Activated B cell treated with CpG ODN at 0.5 μM for 24 hours (primary cell): ENCODE results near the gene ANXA6. TPM values are rescaled to one million over a fixed set of nuclear protein-coding genes. Genes with fewer than 3 reads are reported as not detected.

Source experiments
- ATAC-seq: fragments of 200-7000 bp; cut with Tn5 transposase; one replicate; pipeline ENCODE4 v1.10.0; 2021; ENCODE audit warnings: low read depth, mild to moderate bottlenecking, moderate library complexity
- CTCF ChIA-PET: fragments of 350-600 bp; sonication (Branson Sonifier 250); formaldehyde crosslinking; loops from one replicate; lab custom pipeline; 2021; ENCODE audit warnings: antibody characterized with exemption; lab: Charles Lee
- POLR2A ChIA-PET: fragments of 350-600 bp; sonication (Branson Sonifier 250); formaldehyde crosslinking; loops from one replicate; lab custom pipeline; 2021; ENCODE audit warnings: antibody characterized with exemption; lab: Charles Lee
- DNase-seq: peaks from one replicate; pipeline ENCODE4 v3.0.0; 2022
- H3K27ac Mint-ChIP-seq: one replicate; pipeline ENCODE4 v1.8.0; 2020; ENCODE audit warnings: mixed read lengths
- H3K27me3 Mint-ChIP-seq: one replicate; pipeline ENCODE4 v1.8.0; 2021; ENCODE audit warnings: mixed read lengths
- H3K36me3 Mint-ChIP-seq: one replicate; pipeline ENCODE4 v1.8.0; 2021; ENCODE audit warnings: low read depth, mixed read lengths
- H3K4me1 Mint-ChIP-seq: one replicate; pipeline ENCODE4 v1.8.0; 2021; ENCODE audit warnings: mixed read lengths
- H3K4me3 Mint-ChIP-seq: one replicate; pipeline ENCODE4 v1.8.0; 2020; ENCODE audit warnings: mild to moderate bottlenecking, mixed read lengths
- H3K9me3 Mint-ChIP-seq: one replicate; pipeline ENCODE4 v1.8.0; 2020; ENCODE audit warnings: mixed read lengths
- intact Hi-C: fragments of 100-400 bp; cut with micrococcal nuclease; formaldehyde crosslinking; loops from one replicate; pipeline ENCODE4 v1.15.1; 2024
- total RNA-seq: library from RNA; stranded (reverse); gene quantifications from 2 replicates; pipeline ENCODE4 v1.2.3, GENCODE V29; 2022
- TF ChIP-seq, protein P1 (sequence below): fragments of 200-600 bp; IDR thresholded peaks from one replicate; pipeline ENCODE4 v1.8.0; 2022; ENCODE audit warnings: antibody characterized with exemption, mild to moderate bottlenecking

The ANXA6 gene
- total RNA-seq, 1 donor from 2014 or later = 367 TPM

DNA sequence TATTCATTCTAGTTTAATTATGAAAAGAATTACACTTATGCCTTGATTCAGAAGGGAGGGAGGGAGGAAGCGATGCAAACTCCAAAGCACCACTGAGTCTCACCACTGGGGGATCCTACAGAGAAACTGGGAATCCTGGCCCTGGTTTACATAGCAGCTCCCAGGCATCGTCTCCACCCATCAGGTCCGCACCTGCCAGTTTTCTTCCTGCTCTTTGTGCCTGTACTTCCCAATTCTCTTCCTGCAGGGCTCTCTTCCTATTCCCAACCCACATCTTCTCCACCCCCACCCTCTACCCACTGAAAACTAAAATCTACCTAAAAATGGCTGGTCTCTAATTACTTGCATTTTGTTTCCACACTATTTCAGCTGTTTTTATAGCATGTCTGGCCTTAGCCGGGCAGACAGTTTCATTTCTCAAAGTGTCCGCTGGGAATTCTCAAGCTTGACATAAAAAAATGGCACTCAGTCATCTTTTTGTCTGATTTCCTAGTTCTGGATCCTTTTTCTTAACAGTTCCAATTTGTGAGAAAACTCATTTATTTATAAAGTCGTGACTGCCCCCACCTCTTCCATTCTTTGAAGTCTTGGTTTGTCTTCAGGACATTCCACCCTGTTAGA lies 75.2 kb downstream of the ANXA6 start:
- CTCF ChIA-PET = interaction anchor here (0.9 to 4.8 kb wide), 5 partner anchors 20 to 43 kb away, joined by 3 to 30 read pairs (median 4); no protein-coding TSS in a partner anchor
- TF ChIP-seq, protein P1, sequence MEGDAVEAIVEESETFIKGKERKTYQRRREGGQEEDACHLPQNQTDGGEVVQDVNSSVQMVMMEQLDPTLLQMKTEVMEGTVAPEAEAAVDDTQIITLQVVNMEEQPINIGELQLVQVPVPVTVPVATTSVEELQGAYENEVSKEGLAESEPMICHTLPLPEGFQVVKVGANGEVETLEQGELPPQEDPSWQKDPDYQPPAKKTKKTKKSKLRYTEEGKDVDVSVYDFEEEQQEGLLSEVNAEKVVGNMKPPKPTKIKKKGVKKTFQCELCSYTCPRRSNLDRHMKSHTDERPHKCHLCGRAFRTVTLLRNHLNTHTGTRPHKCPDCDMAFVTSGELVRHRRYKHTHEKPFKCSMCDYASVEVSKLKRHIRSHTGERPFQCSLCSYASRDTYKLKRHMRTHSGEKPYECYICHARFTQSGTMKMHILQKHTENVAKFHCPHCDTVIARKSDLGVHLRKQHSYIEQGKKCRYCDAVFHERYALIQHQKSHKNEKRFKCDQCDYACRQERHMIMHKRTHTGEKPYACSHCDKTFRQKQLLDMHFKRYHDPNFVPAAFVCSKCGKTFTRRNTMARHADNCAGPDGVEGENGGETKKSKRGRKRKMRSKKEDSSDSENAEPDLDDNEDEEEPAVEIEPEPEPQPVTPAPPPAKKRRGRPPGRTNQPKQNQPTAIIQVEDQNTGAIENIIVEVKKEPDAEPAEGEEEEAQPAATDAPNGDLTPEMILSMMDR = no peak

DNA sequence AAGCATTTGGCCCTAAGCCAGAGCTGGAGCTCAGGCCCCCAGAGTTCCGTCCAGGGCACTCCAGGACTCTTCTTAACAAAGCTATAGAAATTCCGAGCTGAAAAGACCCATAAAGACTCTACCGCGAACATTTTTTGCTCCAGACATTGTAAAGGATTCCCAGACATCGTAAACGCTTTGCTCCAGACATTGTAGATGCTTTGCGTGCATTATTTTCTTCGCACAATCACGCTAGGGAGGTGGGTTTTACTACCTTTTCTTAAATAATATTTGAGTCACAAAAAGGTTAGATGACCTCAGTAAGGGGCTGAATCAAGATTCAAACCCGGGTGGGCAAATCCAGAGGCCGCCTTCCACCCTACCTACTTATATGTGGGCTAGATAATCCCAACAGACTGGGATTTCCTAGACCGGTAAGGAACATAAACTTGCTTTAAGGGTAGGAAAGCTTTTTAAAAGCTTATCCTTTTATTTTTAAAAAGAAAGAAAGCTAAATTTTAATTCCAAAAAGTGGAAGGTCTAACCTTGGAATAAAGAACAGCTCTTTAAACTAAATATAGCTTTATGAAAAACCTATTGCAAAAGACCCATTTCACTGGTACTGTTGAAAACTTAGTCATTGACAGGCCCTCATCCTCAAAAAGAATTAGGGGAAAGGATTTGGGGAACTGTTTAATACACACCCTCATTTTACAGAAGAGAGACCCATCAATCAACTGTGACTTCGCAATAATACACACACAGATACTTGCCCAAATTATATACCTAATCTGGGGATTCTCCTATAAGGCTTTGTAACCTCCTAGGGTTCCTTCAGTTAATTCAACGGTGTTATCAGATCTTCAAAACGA lies 75.9 kb downstream of the ANXA6 start:
- DNase-seq (no peak), ATAC-seq (no peak)
- intact Hi-C loops = loop anchor here (1.0 to 10.0 kb wide), 3 partner anchors 13 to 693 kb away; partner anchors contain the start of genes G3BP1 and GM2A
- peak overlapping the region; percentile 90 for H3K27ac Mint-ChIP-seq
- ChIA-PET CTCF (interaction anchor here (0.9 to 4.8 kb wide), 4 partner anchors 20 to 33 kb away, joined by 3 to 30 read pairs (median 5); no protein-coding TSS in a partner anchor), POLR2A (interaction anchor here (0.6 to 11.0 kb wide), 16 partner anchors 10 to 670 kb away, joined by 3 to 242 read pairs (median 9); partner anchors contain the start of genes ANXA6, CCDC69, CD74 and GM2A)
- H3K4me1 Mint-ChIP-seq = peaks cover 88% of the 10 kb centered on the region
- H3K4me3 Mint-ChIP-seq = peak overlapping the region; percentile 93
- no peaks in the 10 kb centered on the region for H3K27me3 Mint-ChIP-seq
- TF ChIP-seq, protein P1 = no peak
- no peaks in the 10 kb centered on the region for H3K9me3 Mint-ChIP-seq
- H3K36me3 Mint-ChIP-seq = peaks cover 42% of the 10 kb centered on the region

More for the DNA sequence above, 75.2 kb downstream of the ANXA6 start:
- peaks cover 88% of the 10 kb centered on the region for H3K4me1 Mint-ChIP-seq
- H3K4me3 Mint-ChIP-seq = peak overlapping the region; percentile 93
- H3K27ac Mint-ChIP-seq = peak overlapping the region; percentile 90
- H3K27me3 Mint-ChIP-seq = no peaks in the 10 kb centered on the region
- POLR2A ChIA-PET = interaction anchor here (0.5 to 11.0 kb wide), 19 partner anchors 9 to 1081 kb away, joined by 3 to 242 read pairs (median 5); partner anchors contain the start of genes ANXA6 and CCDC69
- DNase-seq (no peak), ATAC-seq (no peak)
- intact Hi-C loops = loop anchor here (5.0 to 10.0 kb wide), 2 partner anchors 170 to 692 kb away; partner anchors contain the start of genes G3BP1 and GM2A
- H3K9me3 Mint-ChIP-seq = no peaks in the 10 kb centered on the region
- peaks cover 36% of the 10 kb centered on the region for H3K36me3 Mint-ChIP-seq

DNA sequence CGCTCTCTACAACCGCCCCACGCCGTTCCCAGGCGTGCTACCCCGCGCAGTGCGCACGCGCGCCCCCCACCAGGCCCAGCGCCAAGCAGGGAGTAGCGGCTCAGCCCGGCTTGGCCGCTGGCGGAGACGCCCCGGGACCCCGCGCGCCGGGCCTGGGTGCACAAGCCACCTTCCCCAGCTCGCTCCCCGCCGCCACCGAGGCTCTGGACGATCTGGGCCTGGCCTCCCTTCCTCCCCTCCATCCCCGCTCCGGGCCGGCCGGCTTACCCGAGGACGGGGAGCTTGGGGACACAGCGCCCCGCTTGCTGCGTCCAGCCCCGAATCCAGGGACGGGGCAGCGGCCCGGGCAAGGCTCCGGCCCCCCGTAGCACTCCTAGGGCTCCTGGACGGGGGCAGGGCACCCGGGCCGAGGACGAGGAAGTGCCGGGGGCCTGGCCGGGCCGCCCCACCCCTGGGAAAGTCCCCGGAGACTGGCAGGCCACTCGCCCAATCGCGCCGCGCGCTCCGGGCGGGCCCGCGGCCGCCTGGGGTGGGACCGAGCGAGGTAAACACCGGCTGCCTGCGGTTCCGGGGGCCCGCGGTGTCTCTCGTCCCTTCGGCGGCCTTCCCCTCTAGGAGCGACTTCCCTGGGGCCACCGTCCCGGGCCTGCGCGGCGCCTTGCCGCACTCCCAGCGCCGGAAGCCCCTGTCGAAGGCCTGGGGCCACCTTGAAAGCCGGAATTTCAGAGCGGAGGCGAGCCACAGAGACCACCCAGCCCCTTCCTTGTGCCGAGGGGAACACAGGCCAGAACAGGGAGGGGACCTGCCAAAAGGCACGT lies 76.8 kb downstream of the ANXA6 start, which contains the start of gene TNIP1:
Gene TNIP1 (minus strand): TSS at position 422 of the 818 bp plus-strand sequence. CDS start 15,939 bp downstream, outside the sequence.
- Mint-ChIP-seq H3K4me1 (peaks cover 88% of the 10 kb centered on the region), H3K36me3 (peaks cover 47% of the 10 kb centered on the region), H3K27me3 (no peaks in the 10 kb centered on the region), H3K9me3 (no peaks in the 10 kb centered on the region), H3K4me3 (peak within 1 kb of the TSS; percentile 93), H3K27ac (peak within 1 kb of the TSS; percentile 94)
- peak; percentile 81 for ATAC-seq
- TF ChIP-seq, protein P1 = no peak
- ChIA-PET POLR2A (interaction anchor here (0.7 to 11.0 kb wide), 20 partner anchors 11 to 669 kb away, joined by 3 to 242 read pairs (median 9); partner anchors contain the start of genes ANXA6, CCDC69, CD74 and GM2A), CTCF (interaction anchor here (1.1 to 4.8 kb wide), 7 partner anchors 13 to 45 kb away, joined by 3 to 30 read pairs (median 4); no protein-coding TSS in a partner anchor)
- peak; percentile 99 for DNase-seq
- intact Hi-C loops = loop anchor here (1.0 to 10.0 kb wide), 3 partner anchors 13 to 694 kb away; partner anchors contain the start of genes G3BP1 and GM2A

DNA sequence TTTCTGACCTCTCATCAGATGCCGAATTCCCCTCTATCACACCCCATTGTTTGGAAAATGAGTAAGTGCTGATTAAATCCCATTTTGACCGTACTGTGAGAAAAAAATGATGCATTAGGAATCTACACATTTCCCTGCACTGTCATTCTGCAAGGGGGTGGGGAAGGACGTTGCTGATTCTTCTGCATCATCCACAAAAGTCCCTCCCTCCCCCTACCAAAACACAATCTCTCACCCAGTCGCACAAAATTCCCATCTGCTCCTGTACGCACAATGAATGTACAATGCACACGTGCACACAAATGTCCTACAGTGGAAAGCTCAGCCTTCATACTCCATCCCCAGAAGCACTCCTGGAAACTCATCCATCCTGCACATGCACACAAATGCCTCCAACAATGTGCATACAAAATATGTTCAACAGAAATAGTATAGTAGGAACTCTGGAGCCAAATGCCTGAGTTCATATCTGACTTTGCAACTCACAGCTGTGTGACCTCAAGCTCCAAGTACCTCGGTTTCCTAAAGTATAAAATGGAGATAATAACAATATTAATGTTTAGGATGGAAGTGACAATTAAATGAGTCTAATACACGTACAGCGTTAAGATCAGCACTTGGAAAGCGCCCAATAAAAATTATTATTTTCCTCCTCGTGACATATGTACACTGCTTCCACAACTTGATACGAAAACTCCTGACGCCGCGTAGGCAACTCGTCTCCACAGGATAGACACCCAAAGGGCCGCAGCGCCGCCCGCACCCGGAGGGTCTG lies 77.6 kb downstream of the ANXA6 start:
- Mint-ChIP-seq H3K4me3 (peak overlapping the region; percentile 93), H3K9me3 (no peaks in the 10 kb centered on the region), H3K4me1 (peaks cover 88% of the 10 kb centered on the region), H3K27ac (peak overlapping the region; percentile 94), H3K36me3 (peaks cover 55% of the 10 kb centered on the region), H3K27me3 (no peaks in the 10 kb centered on the region)
- ChIA-PET CTCF (interaction anchor here (1.1 to 2.7 kb wide), 5 partner anchors 12 to 46 kb away, joined by 3 to 18 read pairs (median 3); no protein-coding TSS in a partner anchor), POLR2A (interaction anchor here (0.7 to 11.0 kb wide), 18 partner anchors 10 to 668 kb away, joined by 3 to 242 read pairs (median 10); partner anchors contain the start of genes ANXA6, CCDC69, CD74 and GM2A)
- TF ChIP-seq, protein P1 = no peak
- intact Hi-C loops = loop anchor here (5.0 to 10.0 kb wide), 2 partner anchors 172 to 695 kb away; partner anchors contain the start of genes G3BP1 and GM2A
- no peak for ATAC-seq
- DNase-seq = no peak
